HG02763 (cell line): ENCODE data around the gene SLC66A3.

Source experiments
- ATAC-seq: cut with Tn5 transposase; IDR thresholded peaks from one replicate; pipeline ENCODE4 v1.9.1; 2021; ENCODE audit warnings: mild to moderate bottlenecking, moderate library complexity; ENCODE audit not compliant: unreplicated experiment

SLC66A3 gene

DNA sequence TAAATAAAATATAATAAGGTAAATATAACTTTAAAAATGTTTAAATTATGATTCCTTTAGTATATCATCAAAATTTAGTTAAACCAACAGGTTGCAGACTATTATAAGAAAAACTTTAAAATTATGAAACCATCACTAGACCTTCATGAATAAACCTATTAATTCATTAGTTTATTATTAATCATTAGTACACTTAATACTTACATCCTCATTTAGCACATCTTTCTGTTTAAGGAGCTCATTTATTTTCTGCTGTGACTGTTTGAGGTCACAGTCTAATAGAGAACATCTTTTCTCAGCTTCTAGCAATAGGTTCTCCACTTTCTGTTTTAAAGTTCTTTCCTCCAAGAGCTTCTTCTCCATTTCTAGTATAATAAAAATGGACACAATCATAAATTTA, 52.8 kb downstream of the SLC66A3 start:
- no peak for ATAC-seq

- no peak for ATAC-seq
Measured at GRCh38 chr2:11212645-11213044, 57.4 kb downstream of the SLC66A3 start.

GRCh38 chr2:11213090-11213638, 57.9 kb downstream of the SLC66A3 start:
- no peak for ATAC-seq

DNA sequence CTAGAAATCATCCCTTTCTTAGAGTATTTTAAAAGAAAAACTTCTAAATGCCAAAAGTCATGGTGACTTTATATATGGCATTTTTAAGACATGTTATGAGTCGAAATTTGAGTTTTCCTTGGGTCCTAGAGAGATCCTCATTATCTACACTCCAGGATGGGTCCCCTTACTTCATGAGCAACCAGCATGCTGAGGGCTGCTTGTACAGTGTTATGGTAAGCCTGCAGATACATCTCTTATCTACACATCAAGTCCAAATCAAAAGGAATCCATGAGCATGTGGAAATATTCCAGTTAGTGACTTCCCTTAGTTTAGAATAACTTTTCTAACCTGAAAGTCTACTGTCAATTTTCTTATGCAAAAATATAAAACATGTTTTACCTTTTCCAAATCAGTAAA, 58.7 kb downstream of the SLC66A3 start:
- no peak for ATAC-seq

- ATAC-seq, result no peak
Measured at GRCh38 chr2:11214770-11215169, 59.5 kb downstream of the SLC66A3 start.

DNA sequence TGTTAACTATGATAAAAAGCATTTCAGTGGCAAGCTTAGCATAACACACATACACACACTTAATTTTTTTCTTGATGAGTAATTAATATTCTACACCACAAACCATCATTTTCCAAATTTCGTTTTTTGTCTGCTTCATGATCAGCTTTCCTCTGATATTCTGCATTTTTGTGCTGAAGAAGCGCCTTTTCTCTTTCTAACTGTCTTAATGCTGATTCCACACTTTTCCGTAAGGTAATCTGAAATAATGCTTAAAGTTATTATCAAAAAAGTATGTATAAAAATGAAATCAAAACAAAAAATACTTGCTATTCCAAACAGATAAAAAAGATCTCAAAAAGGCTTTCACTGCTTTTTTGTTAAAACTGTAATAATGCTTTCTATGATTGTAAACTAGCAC, 60.1 kb downstream of the SLC66A3 start:
- no peak for ATAC-seq

- ATAC-seq, result no peak
Measured at GRCh38 chr2:11220445-11220844, 65.2 kb downstream of the SLC66A3 start.

DNA sequence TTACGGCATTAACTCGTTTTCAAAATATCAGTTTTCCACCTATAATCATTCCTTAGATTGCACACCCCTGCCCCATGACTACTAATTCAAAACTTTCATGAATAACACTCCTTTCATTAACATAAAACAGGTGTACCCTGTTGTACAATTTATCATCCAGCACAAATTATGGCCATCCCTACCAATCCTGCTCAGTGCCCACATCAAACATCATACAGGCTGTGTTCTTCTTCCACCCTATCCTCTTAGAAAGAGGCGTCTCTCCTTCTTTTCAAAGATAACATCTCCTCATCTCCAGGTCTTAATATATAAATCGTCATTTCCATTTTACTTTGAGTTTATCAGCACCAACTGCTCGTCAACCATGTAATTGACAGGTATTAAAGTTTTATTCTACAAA, 67.6 kb downstream of the SLC66A3 start:
- no peak for ATAC-seq

DNA sequence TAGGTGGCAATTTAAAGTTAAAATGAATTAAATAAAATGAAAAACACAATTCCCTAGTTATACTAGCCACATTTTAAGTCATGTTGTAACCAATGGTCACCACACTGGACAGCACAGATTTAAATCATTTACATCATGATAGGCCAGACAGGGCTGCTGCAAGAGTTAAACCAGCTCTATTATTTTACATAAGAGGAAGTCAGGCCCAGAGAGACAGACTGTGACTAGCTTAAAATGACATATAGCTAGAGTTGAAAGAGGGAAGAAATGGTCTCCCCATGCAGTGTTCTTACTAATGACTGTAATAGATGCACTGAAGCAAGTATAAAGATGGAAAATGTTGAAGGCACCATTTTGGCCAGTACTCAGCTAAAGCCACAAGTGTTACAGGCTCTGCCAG, 69.6 kb downstream of the SLC66A3 start:
- no peak for ATAC-seq

DNA sequence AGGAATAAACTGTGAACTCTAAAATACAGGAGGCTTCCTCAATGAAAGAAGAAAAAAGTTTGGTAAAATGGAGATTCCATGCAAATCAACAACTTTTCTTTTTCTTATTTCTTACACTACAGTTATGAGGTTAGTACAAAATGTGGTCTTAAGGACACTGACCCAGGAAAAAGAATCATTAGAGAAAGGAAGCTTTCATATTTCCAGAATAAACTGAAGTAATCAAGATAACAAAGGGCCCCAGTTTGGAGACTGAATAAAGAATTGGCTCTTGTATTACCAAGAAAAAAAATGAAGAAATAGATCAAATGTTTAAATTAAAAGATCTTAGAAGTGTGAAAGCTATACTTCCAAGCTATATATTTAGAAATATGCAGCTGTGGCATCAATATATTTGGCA, 72.3 kb downstream of the SLC66A3 start:
- no peak for ATAC-seq
